MG63 (cell line): ENCODE data around the gene HUWE1. TPM values are rescaled to one million over a fixed set of nuclear protein-coding genes. Genes with fewer than 3 reads are reported as not detected.
"Not testable (repeated sequence)": the region's sequence is repeated elsewhere in the genome, so short reads cannot be mapped to it uniquely, and the experiment has no call there.

Experiments
- DNase-seq: peaks from one replicate; pipeline ENCODE4 v3.0.0-alpha.2; 2020
- H3K27me3 ChIP-seq: fragments of 250-450 bp; sonication (Bioruptor Pico); 2 replicates; pipeline ENCODE4 v1.5.1; 2020; ENCODE audit warnings: mild to moderate bottlenecking, moderate library complexity
- H3K36me3 ChIP-seq: fragments of 250-450 bp; sonication (Bioruptor Pico); 2 replicates; pipeline ENCODE4 v1.5.1; 2020; ENCODE audit warnings: mild to moderate bottlenecking, moderate library complexity
- H3K4me3 ChIP-seq: fragments of 250-450 bp; sonication (Bioruptor Pico); 2 replicates; pipeline ENCODE4 v1.5.1; 2020; ENCODE audit warnings: mild to moderate bottlenecking, moderate library complexity
- H3K9me3 ChIP-seq: fragments of 250-450 bp; sonication (Bioruptor Pico); 2 replicates; pipeline ENCODE4 v1.5.1; 2020; ENCODE audit warnings: mild to moderate bottlenecking, moderate library complexity
- total RNA-seq: library from RNA; depleted of rRNA; stranded (reverse); fragments of >200 nt; shearing (Covaris generic); gene quantifications from 2 replicates; pipeline ENCODE4 v1.2.3, GENCODE V29; 2014; ENCODE audit warnings: low replicate concordance

The HUWE1 gene
- total RNA-seq, 1 experiment from 2014 or later = 41.6 TPM

DNA sequence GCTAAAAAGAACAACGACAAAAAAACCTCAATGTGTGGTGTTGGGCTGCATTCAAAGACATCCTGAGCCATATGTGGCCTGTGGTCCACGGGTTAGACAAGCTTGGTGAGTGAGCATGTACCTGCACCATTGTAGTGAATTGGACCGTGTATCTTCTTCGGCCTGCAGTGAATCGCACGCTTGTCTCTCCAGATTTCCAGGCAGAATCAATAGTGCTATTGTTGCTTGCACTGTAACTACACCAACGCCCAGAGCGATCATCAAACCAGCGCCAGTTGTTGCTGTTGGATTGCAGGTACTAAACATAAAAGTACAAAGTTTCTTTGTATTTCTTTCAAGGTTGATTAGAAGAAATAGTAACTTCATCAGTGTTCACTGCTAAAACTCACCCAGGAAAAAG is 101.6 kb downstream of the HUWE1 start:
- DNase-seq = no peak
- H3K9me3 ChIP-seq = no peaks in the 10 kb centered on the region
- peaks cover 52% of the 10 kb centered on the region for H3K36me3 ChIP-seq
- no peak overlapping the region for H3K4me3 ChIP-seq
- H3K27me3 ChIP-seq = no peaks in the 10 kb centered on the region

GRCh38 chrX:53583571-53583970 is 102.9 kb downstream of the HUWE1 start:
- H3K27me3 ChIP-seq = no peaks in the 10 kb centered on the region
- no peak for DNase-seq
- H3K4me3 ChIP-seq = no peak overlapping the region
- no peaks in the 10 kb centered on the region for H3K9me3 ChIP-seq
- H3K36me3 ChIP-seq = peaks cover 43% of the 10 kb centered on the region

DNA sequence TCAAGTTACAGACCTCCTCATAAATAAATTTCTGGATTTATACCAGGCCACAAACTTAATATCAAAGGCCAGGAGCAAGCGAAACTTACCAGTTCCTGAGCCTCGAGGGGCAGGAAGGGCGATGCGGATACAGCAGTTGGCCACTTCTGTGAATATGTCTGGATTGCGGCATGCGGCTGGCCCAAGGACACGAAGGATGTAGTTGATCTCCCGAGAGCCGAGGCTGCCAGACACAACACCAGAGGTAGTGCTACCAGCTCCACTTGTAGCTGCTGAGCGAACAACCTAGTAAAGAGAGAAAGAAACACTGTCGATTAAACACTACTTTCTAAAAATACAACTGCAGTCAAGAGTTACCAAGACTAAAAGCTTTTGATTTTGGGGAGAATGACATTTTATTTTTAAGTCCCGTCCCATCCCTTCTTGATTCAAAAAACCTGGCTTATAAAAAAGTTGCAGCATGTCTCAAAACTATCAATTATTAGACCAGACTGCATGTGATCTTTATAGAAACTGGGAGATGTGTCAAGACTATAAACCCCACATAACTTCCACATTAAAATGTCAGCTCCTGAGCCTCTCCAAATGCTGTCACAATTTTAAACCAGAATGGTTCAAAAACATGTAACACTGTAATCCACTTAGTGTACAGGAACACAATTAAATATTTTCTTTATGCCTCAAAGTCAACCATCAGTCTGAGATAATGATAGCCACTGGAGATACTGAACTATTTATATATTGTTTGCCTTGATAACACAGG is 105.6 kb downstream of the HUWE1 start:
- no peak overlapping the region for H3K4me3 ChIP-seq
- DNase-seq = no peak
- H3K9me3 ChIP-seq = no peaks in the 10 kb centered on the region
- H3K27me3 ChIP-seq = no peaks in the 10 kb centered on the region
- peaks cover 36% of the 10 kb centered on the region for H3K36me3 ChIP-seq

GRCh38 chrX:53571494-53571893 is 115.0 kb downstream of the HUWE1 start:
- Histone ChIP-seq H3K4me3 (no peak overlapping the region), H3K36me3 (peaks cover 34% of the 10 kb centered on the region), H3K9me3 (no peaks in the 10 kb centered on the region), H3K27me3 (no peaks in the 10 kb centered on the region)
- no peak for DNase-seq

GRCh38 chrX:53563324-53563723 is 123.2 kb downstream of the HUWE1 start:
- Histone ChIP-seq H3K36me3 (peaks cover 52% of the 10 kb centered on the region), H3K4me3 (no peak overlapping the region), H3K9me3 (no peaks in the 10 kb centered on the region), H3K27me3 (no peaks in the 10 kb centered on the region)
- DNase-seq = no peak

DNA sequence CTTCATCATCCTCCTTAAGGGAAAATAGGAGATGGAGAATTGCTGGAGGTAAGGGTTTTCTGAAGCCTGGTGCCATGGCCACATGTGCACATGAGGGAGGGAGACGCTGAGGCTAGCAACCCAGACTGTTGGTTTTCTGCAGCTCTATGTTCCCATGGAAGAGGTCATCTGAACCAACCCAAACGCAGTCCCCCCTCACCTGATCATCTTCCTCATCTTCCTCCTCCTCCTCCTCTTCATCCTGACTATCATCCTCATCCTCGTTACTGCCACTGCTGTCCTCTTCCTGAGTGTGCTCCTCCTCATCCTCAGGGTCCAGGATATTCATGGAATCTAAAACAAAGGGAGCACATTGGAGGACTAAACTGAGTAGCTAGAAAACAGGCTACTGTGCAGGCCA is 124.6 kb downstream of the HUWE1 start:
- Histone ChIP-seq H3K4me3 (no peak overlapping the region), H3K27me3 (no peaks in the 10 kb centered on the region), H3K36me3 (peaks cover 52% of the 10 kb centered on the region), H3K9me3 (no peaks in the 10 kb centered on the region)
- DNase-seq = no peak

- Histone ChIP-seq H3K9me3 (no peaks in the 10 kb centered on the region), H3K27me3 (no peaks in the 10 kb centered on the region), H3K36me3 (peaks cover 43% of the 10 kb centered on the region), H3K4me3 (no peak overlapping the region)
- DNase-seq = no peak
Observed at GRCh38 chrX:53558646-53559045, 127.9 kb downstream of the HUWE1 start.

DNA sequence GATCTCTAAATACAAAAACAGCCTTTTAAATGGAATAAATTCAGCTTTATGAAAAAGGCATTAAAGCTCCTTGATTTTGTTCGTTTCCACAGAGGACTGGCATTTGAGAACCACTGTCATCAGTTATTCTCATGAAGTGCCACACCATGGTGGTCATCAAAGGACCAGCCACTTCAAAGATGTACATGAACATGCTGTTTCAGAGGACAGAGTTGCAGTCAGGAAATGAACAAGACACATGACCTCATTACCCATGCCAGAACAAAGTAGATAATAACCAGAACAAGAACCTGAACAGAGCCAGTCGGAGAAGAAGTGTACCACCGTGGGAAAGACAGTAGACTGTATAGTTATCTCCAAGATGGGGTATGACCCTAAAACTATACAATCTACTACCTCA is 129.7 kb downstream of the HUWE1 start:
- no peak overlapping the region for H3K4me3 ChIP-seq
- H3K27me3 ChIP-seq = no peaks in the 10 kb centered on the region
- peaks cover 39% of the 10 kb centered on the region for H3K36me3 ChIP-seq
- no peak for DNase-seq
- H3K9me3 ChIP-seq = no peaks in the 10 kb centered on the region

DNA sequence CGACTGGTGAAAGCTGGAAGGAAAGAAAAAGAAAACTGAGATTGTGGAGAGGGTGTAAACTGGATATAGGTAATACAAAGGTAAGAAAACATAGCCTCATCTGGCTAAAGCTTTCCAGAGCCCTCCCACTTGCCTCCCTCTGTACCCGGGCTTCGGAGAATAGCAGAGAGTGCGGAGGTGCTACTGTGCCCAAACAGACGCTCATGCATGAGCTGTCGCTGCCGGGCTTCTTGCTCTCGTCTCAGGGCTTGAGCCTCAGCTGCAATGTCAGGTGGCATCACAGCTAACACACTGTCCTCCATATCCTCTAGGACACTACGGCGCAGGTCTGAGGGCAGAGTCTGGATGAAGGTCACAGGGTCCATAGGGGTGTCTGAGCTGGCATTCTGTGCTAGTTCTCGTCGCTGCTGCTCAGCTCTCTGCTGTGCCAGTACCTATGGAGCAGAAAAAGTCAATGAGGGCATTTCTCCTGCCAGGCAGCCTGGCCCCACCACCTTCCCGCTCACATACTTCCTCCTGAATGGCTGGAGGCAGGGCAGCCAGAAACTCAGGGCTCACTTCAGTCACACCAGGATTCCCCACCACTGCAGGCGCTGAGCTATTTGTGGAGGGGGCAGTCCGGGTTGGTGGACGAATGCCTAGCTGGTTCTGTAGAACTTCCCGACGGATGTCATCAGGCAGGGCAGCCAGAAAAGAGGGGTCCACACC is 135.6 kb downstream of the HUWE1 start:
- no peak for DNase-seq
- peaks cover 39% of the 10 kb centered on the region for H3K36me3 ChIP-seq
- H3K27me3 ChIP-seq = no peaks in the 10 kb centered on the region
- no peak overlapping the region for H3K4me3 ChIP-seq
- no peaks in the 10 kb centered on the region for H3K9me3 ChIP-seq

- no peaks in the 10 kb centered on the region for H3K9me3 ChIP-seq
- no peak overlapping the region for H3K4me3 ChIP-seq
- no peaks in the 10 kb centered on the region for H3K27me3 ChIP-seq
- DNase-seq = no peak
- peaks cover 44% of the 10 kb centered on the region for H3K36me3 ChIP-seq
Observed at GRCh38 chrX:53547668-53548067, 138.9 kb downstream of the HUWE1 start.

DNA sequence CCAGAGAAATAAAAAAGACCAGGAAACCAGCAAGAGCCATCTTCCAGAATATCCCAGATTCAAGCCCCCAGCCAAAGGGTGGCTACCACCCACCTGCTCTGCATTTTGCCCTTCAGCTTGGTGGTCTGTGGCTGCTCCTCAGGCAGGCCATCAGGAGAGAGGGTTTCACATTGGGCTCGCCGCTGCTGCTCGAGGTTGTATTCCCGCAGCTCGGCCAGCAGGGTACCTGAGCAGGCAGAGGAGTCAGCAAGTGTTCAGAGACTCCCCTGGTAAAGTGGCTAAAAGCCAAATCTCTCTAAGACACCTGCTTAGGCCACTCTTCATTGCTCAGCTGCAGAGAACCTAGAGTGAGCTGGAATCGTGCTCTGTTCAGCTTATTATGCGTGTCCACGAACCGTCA is 141.6 kb downstream of the HUWE1 start:
- peaks cover 49% of the 10 kb centered on the region for H3K36me3 ChIP-seq
- H3K4me3 ChIP-seq = no peak overlapping the region
- no peak for DNase-seq
- no peaks in the 10 kb centered on the region for H3K27me3 ChIP-seq
- no peaks in the 10 kb centered on the region for H3K9me3 ChIP-seq

GRCh38 chrX:53538781-53539180 is 147.7 kb downstream of the HUWE1 start:
- DNase-seq = no peak
- Histone ChIP-seq H3K4me3 (no peak overlapping the region), H3K27me3 (no peaks in the 10 kb centered on the region), H3K9me3 (no peaks in the 10 kb centered on the region), H3K36me3 (peaks cover 49% of the 10 kb centered on the region)

DNA sequence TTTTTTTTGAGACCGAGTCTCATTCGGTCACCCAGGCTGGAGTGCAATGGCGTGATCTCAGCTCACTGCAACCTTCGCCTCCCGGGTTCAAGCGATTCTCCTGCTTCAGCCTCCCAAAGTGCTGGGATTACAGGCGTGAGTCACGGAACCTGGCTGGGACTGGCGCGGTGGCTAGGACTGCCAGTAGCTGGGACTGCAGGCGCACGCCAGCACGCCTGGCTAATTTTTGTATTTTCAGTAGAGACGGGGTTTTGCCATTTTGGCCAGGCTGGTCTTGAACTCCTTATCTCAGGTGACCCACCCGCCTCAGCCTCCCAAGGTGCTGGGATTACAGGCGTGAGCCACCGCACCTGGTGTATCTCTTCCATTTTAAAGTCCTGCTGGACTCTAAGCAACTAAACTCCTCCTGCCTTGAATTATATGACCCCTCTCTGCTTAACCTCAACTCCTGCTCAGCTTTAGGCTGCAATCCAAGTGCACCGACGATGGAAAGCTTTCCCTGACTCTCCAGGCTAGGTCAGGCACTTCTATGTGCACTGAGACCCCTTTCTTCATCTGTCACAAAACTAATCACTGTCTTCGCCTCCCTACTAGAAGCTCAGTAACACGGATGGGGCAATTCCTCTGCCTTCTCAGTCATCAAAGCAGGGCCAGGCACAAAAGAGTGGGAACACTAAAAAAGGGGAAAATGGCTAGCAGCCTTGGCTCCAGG is 155.1 kb downstream of the HUWE1 start:
- not testable (repeated sequence) for H3K27me3 ChIP-seq, H3K36me3 ChIP-seq, H3K4me3 ChIP-seq, DNase-seq, H3K9me3 ChIP-seq

- no peak overlapping the region for H3K4me3 ChIP-seq
- no peak for DNase-seq
- H3K9me3 ChIP-seq = no peaks in the 10 kb centered on the region
- no peaks in the 10 kb centered on the region for H3K27me3 ChIP-seq
- no peaks in the 10 kb centered on the region for H3K36me3 ChIP-seq
Observed at GRCh38 chrX:53526999-53527398, 159.5 kb downstream of the HUWE1 start.

- Histone ChIP-seq H3K4me3 (no peak overlapping the region), H3K9me3 (no peaks in the 10 kb centered on the region), H3K36me3 (no peaks in the 10 kb centered on the region), H3K27me3 (no peaks in the 10 kb centered on the region)
- DNase-seq = no peak
Observed at GRCh38 chrX:53511322-53511721, 175.2 kb downstream of the HUWE1 start.

DNA sequence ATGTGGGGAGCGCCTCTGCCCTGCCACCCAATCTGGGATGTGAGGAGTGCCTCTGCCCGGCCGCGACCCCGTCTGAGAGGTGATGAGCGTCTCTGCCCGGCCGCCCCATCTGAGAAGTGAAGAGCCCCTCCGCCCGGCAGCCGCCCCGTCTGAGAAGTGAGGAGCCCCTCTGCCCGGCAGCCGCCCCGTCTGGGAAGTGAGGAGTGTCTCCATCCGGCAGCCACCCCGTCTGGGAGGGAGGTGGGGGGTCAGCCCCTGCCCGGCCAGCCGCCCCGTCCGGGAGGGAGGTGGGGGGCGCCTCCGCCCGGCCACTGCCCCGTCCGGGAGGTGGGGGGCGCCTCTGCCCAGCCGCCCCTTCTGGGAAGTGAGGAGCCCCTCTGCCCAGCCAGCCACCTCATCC is 182.5 kb downstream of the HUWE1 start:
- H3K36me3 ChIP-seq, DNase-seq, H3K27me3 ChIP-seq: not testable (repeated sequence)

DNA sequence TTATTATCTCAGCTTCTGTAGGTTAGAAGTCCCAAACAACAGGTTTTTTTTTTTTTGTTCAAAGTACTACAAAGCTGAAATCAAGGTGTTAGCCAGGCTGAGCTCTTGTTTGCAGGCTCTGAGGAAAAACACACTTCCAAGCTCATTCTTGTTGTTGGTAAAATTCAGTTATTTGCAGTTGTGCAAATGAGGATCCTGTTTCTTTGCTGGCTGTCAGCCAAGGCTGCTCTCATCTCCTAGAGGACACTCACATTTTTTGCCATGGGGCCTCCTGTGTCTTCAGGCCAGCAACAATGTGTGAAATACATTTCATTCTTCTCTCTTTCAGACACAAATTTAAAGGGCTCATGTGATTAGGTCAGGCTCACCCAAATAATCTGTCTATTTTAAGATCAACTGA is 192.1 kb downstream of the HUWE1 start:
- no peak overlapping the region for H3K4me3 ChIP-seq
- no peaks in the 10 kb centered on the region for H3K9me3 ChIP-seq
- DNase-seq = no peak
- H3K27me3 ChIP-seq = no peaks in the 10 kb centered on the region
- H3K36me3 ChIP-seq = no peaks in the 10 kb centered on the region

More for the DNA sequence above, 182.5 kb downstream of the HUWE1 start:
- H3K4me3 ChIP-seq, H3K9me3 ChIP-seq: not testable (repeated sequence)
